OCI-LY3 (cell line): ENCODE data around the gene TPRX1.
"Not testable (repeated sequence)": the region's sequence is repeated elsewhere in the genome, so short reads cannot be mapped to it uniquely, and the experiment has no call there.

ENCODE experiments used
- H2AFZ ChIP-seq: fragments of 200-600, 300-600 bp; shearing (Covaris generic); 2 replicates; pipeline ENCODE4 v1.6.0; 2014; ENCODE audit warnings: antibody characterized with exemption, low read depth, low read length
- H3K27ac ChIP-seq: fragments of 200-600, 300-600 bp; sonication (generic); 2 replicates; pipeline ENCODE4 v1.5.1; 2014; ENCODE audit warnings: mild to moderate bottlenecking, low read length, moderate library complexity, mixed read lengths
- H3K27me3 ChIP-seq: fragments of 200-600, 300-600 bp; sonication (generic); 2 replicates; pipeline ENCODE4 v1.6.1; 2014; ENCODE audit warnings: low read depth, low read length, mixed read lengths
- H3K36me3 ChIP-seq: fragments of 200-600, 300-600 bp; sonication (generic); replicated peaks from 2 replicates; pipeline ENCODE3; 2014; ENCODE audit warnings: low read depth, low read length, mixed read lengths
- H3K4me1 ChIP-seq: fragments of 300-600, 200-600 bp; sonication (generic); 2 replicates; pipeline ENCODE4 v1.6.1; 2014; ENCODE audit warnings: low read length, mixed read lengths
- H3K4me2 ChIP-seq: fragments of 200-600, 300-600 bp; sonication (generic); 2 replicates; pipeline ENCODE4 v1.6.1; 2014; ENCODE audit warnings: low read length, mixed read lengths
- H3K4me3 ChIP-seq: fragments of 300-600, 200-600 bp; sonication (generic); 2 replicates; pipeline ENCODE4 v1.5.1; 2014; ENCODE audit warnings: antibody characterized with exemption, mild to moderate bottlenecking, low read length, moderate library complexity
- H3K79me2 ChIP-seq: fragments of 300-600, 200-600 bp; shearing (Covaris generic); 2 replicates; pipeline ENCODE4 v1.6.1; 2014; ENCODE audit warnings: mild to moderate bottlenecking, low read length, mixed read lengths
- H3K9ac ChIP-seq: fragments of 300-600, 200-600 bp; shearing (Covaris generic); 2 replicates; pipeline ENCODE4 v1.6.0; 2014; ENCODE audit warnings: mild to moderate bottlenecking, low read length, moderate library complexity
- H3K9me3 ChIP-seq: fragments of 200-600, 300-600 bp; shearing (Covaris generic); 2 replicates; pipeline ENCODE4 v1.6.1; 2014; ENCODE audit warnings: low read length, mixed read lengths; ENCODE audit not compliant: insufficient read depth
- H4K20me1 ChIP-seq: fragments of 200-600, 300-600 bp; sonication (generic); 2 replicates; pipeline ENCODE4 v1.6.1; 2016; ENCODE audit warnings: low read length, mixed read lengths; ENCODE audit not compliant: insufficient read depth
- CTCF ChIP-seq: fragments of 200-600, 300-600 bp; sonication (generic); IDR thresholded peaks from 2 replicates; pipeline ENCODE4 v1.5.1; 2014; ENCODE audit warnings: antibody characterized with exemption, low read length, low read depth
- EZH2phosphoT487 ChIP-seq: fragments of 200-600 bp; shearing (Covaris generic); IDR thresholded peaks from 2 replicates; pipeline ENCODE4 v1.6.1; 2018; ENCODE audit warnings: antibody characterized with exemption, mixed run types, low read depth

Gene TPRX1

GRCh38 chr19:47820410-47820809 lies 16.1 kb upstream of the TPRX1 start:
- no peaks in the 10 kb centered on the region for H3K79me2 ChIP-seq
- no peaks in the 10 kb centered on the region for H4K20me1 ChIP-seq
- peaks cover 4% of the 10 kb centered on the region; the same call in 1 of the 2 replicates for H3K27me3 ChIP-seq
- H3K27ac ChIP-seq: no peak overlapping the region
- H3K4me3 ChIP-seq: peak overlapping the region; percentile 56
- peak overlapping the region; percentile 93 for H2AFZ ChIP-seq
- TF ChIP-seq EZH2phosphoT487: no peak
- H3K4me1 ChIP-seq: peaks cover 14% of the 10 kb centered on the region
- no peaks in the 10 kb centered on the region for H3K9me3 ChIP-seq
- H3K9ac ChIP-seq: peak overlapping the region; percentile 40
- no peaks in the 10 kb centered on the region for H3K36me3 ChIP-seq
- H3K4me2 ChIP-seq: peak overlapping the region; percentile 71

- Histone ChIP-seq H3K4me2 (peak overlapping the region; percentile 71), H3K4me1 (peaks cover 14% of the 10 kb centered on the region), H3K4me3 (peak overlapping the region; percentile 56), H3K27me3 (peaks cover 4% of the 10 kb centered on the region; the same call in 1 of the 2 replicates), H3K79me2 (no peaks in the 10 kb centered on the region), H3K9me3 (no peaks in the 10 kb centered on the region), H4K20me1 (no peaks in the 10 kb centered on the region), H3K36me3 (no peaks in the 10 kb centered on the region), H3K9ac (peak overlapping the region; percentile 40), H2AFZ (peak overlapping the region; percentile 93), H3K27ac (no peak overlapping the region)
- TF ChIP-seq EZH2phosphoT487 (no peak), CTCF (no peak)
These were observed 15.5 kb upstream of the TPRX1 start for GRCh38 chr19:47819858-47820257.

GRCh38 chr19:47818221-47818620 lies 13.9 kb upstream of the TPRX1 start:
- H3K36me3 ChIP-seq, H3K79me2 ChIP-seq, H3K27ac ChIP-seq, H3K4me3 ChIP-seq, H3K27me3 ChIP-seq, H3K9ac ChIP-seq, H2AFZ ChIP-seq, H3K4me2 ChIP-seq, H3K9me3 ChIP-seq, H4K20me1 ChIP-seq: not testable (repeated sequence)
- peaks cover 14% of the 10 kb centered on the region for H3K4me1 ChIP-seq

GRCh38 chr19:47816270-47816669 lies 11.9 kb upstream of the TPRX1 start:
- H3K4me1 ChIP-seq: peaks cover 14% of the 10 kb centered on the region
- H3K36me3 ChIP-seq, H4K20me1 ChIP-seq, H3K79me2 ChIP-seq, H3K4me2 ChIP-seq, H2AFZ ChIP-seq, H3K27ac ChIP-seq, H3K27me3 ChIP-seq, H3K9me3 ChIP-seq, H3K4me3 ChIP-seq, H3K9ac ChIP-seq: not testable (repeated sequence)

GRCh38 chr19:47813995-47814328 lies 9.6 kb upstream of the TPRX1 start:
- H3K4me3 ChIP-seq: no peak overlapping the region
- no peak overlapping the region for H2AFZ ChIP-seq
- no peaks in the 10 kb centered on the region for H3K9me3 ChIP-seq
- H3K4me2 ChIP-seq: no peak overlapping the region
- no peak overlapping the region for H3K9ac ChIP-seq
- TF ChIP-seq EZH2phosphoT487 (no peak), CTCF (no peak)
- no peaks in the 10 kb centered on the region for H3K4me1 ChIP-seq
- H4K20me1 ChIP-seq: no peaks in the 10 kb centered on the region
- H3K36me3 ChIP-seq: no peaks in the 10 kb centered on the region
- H3K79me2 ChIP-seq: no peaks in the 10 kb centered on the region
- no peaks in the 10 kb centered on the region for H3K27me3 ChIP-seq
- no peak overlapping the region for H3K27ac ChIP-seq
